Measurements from ENCODE around the gene MED7. TPM values are rescaled to one million over a fixed set of nuclear protein-coding genes. Genes with fewer than 3 reads are reported as not detected.

Gene MED7
- total and polyA plus RNA-seq, 8 donors, result 3.7 to 13.2 (median 5.0) TPM

- Histone ChIP-seq H3K9me3 (no peaks in the 10 kb centered on the region), H3K4me3 (no peak overlapping the region), H3K27me3 (peaks cover 0 to 6% (median 0%) of the 10 kb centered on the region in 4 donors), H3K36me3 (no peaks in the 10 kb centered on the region), H3K27ac (no peak overlapping the region), H3K4me1 (no peaks in the 10 kb centered on the region)
- no peak for FAIRE-seq
- 52 to 57% methylated on average over 3 of the region's 3 CpGs for WGBS, 2 donors
- ATAC-seq, result no peak
- no peak for DNase-seq
- no peak for TF ChIP-seq CTCF (IDR thresholded peaks at IDR 0.05)
- intact Hi-C loops (cut with DNase I), result no loop called here
These were observed 36.3 kb upstream of the MED7 start for GRCh38 chr5:157178966-157179365.

GRCh38 chr5:157177953-157178352 lies 35.3 kb upstream of the MED7 start:
- Histone ChIP-seq H3K4me3 (no peak overlapping the region), H3K4me1 (no peaks in the 10 kb centered on the region), H3K9me3 (no peaks in the 10 kb centered on the region), H3K27me3 (peaks cover 0 to 6% (median 0%) of the 10 kb centered on the region in 4 donors), H3K36me3 (no peaks in the 10 kb centered on the region), H3K27ac (no peak overlapping the region)
- ATAC-seq, result no peak
- intact Hi-C loops (cut with DNase I), result no loop called here
- 40 to 49% methylated on average over 6 of the region's 6 CpGs for WGBS, 2 donors
- FAIRE-seq, result no peak
- TF ChIP-seq CTCF (IDR thresholded peaks at IDR 0.05), result no peak
- DNase-seq, result no peak

- no peaks in the 10 kb centered on the region for H3K36me3 ChIP-seq
- ATAC-seq, result no peak
- no peak for DNase-seq
- FAIRE-seq, result no peak
- no peak for TF ChIP-seq CTCF (IDR thresholded peaks at IDR 0.05)
- 83 to 84% methylated on average over 8 of the region's 8 CpGs for WGBS, 2 donors
- H3K27ac ChIP-seq, result no peak overlapping the region
- no peaks in the 10 kb centered on the region for H3K27me3 ChIP-seq
- no peaks in the 10 kb centered on the region for H3K9me3 ChIP-seq
- H3K4me1 ChIP-seq, result no peaks in the 10 kb centered on the region
- intact Hi-C loops (cut with DNase I), result no loop called here
- no peak overlapping the region for H3K4me3 ChIP-seq
These were observed 32.5 kb upstream of the MED7 start for GRCh38 chr5:157175071-157175612.

GRCh38 chr5:157172403-157172802 lies 29.7 kb upstream of the MED7 start:
- 63 to 80% methylated on average over 2 of the region's 2 CpGs for WGBS, 2 donors

More at GRCh38 chr5:157172403-157172802, 29.7 kb upstream of the MED7 start:
- intact Hi-C loops (cut with DNase I), result no loop called here
- Histone ChIP-seq H3K27ac (no peak overlapping the region), H3K4me1 (no peaks in the 10 kb centered on the region), H3K4me3 (no peak overlapping the region), H3K36me3 (no peaks in the 10 kb centered on the region), H3K27me3 (no peaks in the 10 kb centered on the region), H3K9me3 (no peaks in the 10 kb centered on the region)
- no peak for TF ChIP-seq CTCF (IDR thresholded peaks at IDR 0.05)
- FAIRE-seq (no peak), ATAC-seq (no peak), DNase-seq (no peak)

Measured in pancreas (tissue), 10 donors.